Right atrium auricular region (tissue), 2 donors: ENCODE results near the gene MYO1F. TPM values are rescaled to one million over a fixed set of nuclear protein-coding genes. Genes with fewer than 3 reads are reported as not detected.

Experiments
- DNase-seq: peaks from one replicate; pipeline ENCODE4 v3.0.0-alpha.2; 2019; ENCODE audit warnings: low spot score
- H3K27ac ChIP-seq, 2 donors: fragments of 200-600 bp; sonication (generic); 1 replicate in 1 of 2; 2 replicates in 1 of 2; pipeline ENCODE4 v1.5.1; 2016 to 2019
- H3K27me3 ChIP-seq, 2 donors: fragments of 200-600 bp; sonication (generic); one replicate each; pipeline versions ENCODE4 v1.5.1 to v1.6.0; 2017 to 2019
- H3K36me3 ChIP-seq: fragments of 200-600 bp; sonication (generic); one replicate; pipeline ENCODE4 v1.5.1; 2016
- H3K4me1 ChIP-seq, 2 donors: fragments of 200-600 bp; sonication (generic); one replicate each; pipeline versions ENCODE4 v1.5.1 to v1.6.0; 2017 to 2019
- H3K4me3 ChIP-seq, 2 donors: fragments of 200-600 bp; sonication (generic); 1 replicate in 1 of 2; 2 replicates in 1 of 2; pipeline ENCODE4 v1.5.1; 2017 to 2019; ENCODE audit warnings: mild to moderate bottlenecking in 1 of 2, moderate library complexity in 1 of 2
- H3K9me3 ChIP-seq, 2 donors: fragments of 200-600 bp; sonication (generic); one replicate each; pipeline ENCODE4 v1.5.1; 2019
- total RNA-seq, 2 donors: library from RNA; depleted of rRNA; stranded (reverse); fragments of >200 nt; gene quantifications; one replicate each; pipeline ENCODE4 v1.1.0, GENCODE V29; 2016
- TF ChIP-seq, protein P1 (sequence below), 2 donors: fragments of 200-600 bp; sonication (generic); IDR thresholded peaks; one replicate each; pipeline ENCODE4 v1.5.1; 2019; ENCODE audit warnings: antibody characterized with exemption in 2 of 2

MYO1F gene
- total RNA-seq, 2 donors from 2014 or later, result 4.4 to 10.8 TPM

DNA sequence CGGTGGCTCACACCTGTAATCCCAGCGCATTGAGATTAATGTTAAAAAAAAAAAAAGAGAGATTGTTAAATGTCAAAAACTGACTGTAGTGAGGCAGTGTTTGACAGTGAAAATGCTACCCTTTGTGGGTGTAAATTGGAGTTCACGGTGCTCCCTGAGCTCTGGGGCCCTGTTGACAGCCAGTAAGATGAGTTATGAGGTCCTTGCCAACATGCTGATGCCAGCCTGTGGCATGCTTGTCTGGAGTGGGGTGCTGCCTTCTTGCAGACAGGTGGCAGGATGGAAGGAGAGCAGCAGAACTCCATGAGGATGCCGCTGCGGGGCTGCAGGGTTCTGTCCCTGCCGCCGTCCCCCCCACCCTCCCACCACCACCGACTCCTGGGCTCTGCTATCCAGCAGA, 100.7 kb downstream of the MYO1F start:
- H3K36me3 ChIP-seq, result peaks cover 60% of the 10 kb centered on the region
- no peaks in the 10 kb centered on the region for H3K27me3 ChIP-seq
- TF ChIP-seq, protein P1, sequence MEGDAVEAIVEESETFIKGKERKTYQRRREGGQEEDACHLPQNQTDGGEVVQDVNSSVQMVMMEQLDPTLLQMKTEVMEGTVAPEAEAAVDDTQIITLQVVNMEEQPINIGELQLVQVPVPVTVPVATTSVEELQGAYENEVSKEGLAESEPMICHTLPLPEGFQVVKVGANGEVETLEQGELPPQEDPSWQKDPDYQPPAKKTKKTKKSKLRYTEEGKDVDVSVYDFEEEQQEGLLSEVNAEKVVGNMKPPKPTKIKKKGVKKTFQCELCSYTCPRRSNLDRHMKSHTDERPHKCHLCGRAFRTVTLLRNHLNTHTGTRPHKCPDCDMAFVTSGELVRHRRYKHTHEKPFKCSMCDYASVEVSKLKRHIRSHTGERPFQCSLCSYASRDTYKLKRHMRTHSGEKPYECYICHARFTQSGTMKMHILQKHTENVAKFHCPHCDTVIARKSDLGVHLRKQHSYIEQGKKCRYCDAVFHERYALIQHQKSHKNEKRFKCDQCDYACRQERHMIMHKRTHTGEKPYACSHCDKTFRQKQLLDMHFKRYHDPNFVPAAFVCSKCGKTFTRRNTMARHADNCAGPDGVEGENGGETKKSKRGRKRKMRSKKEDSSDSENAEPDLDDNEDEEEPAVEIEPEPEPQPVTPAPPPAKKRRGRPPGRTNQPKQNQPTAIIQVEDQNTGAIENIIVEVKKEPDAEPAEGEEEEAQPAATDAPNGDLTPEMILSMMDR (IDR thresholded peaks at IDR 0.05), result no peak
- no peak for DNase-seq
- H3K27ac ChIP-seq, result no peak overlapping the region
- no peaks in the 10 kb centered on the region for H3K9me3 ChIP-seq
- peaks cover 0 to 47% of the 10 kb centered on the region in 2 donors for H3K4me1 ChIP-seq
- H3K4me3 ChIP-seq, result no peak overlapping the region

DNA sequence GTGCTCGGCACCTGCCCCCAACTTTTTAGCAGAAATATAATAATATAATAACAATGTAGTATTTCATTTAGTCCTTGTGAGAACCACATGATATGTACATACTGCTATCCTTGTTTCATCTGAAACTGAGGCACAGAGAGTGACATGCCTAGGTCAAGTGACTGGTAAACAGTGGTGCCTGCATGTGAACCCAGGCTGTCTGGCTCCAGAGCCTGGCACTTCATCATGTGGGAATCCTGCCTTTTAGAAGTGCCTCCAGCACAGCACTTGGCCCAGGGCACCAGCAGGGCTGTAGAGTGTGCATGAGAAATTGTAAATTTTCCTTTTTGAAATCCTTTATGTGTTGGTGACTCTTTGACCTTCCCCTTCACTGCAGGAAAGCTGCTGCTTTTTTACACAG, 102.2 kb downstream of the MYO1F start:
- Histone ChIP-seq H3K36me3 (peaks cover 67% of the 10 kb centered on the region), H3K4me1 (peaks cover 0 to 34% of the 10 kb centered on the region in 2 donors), H3K4me3 (no peak overlapping the region), H3K27ac (no peak overlapping the region), H3K27me3 (no peaks in the 10 kb centered on the region), H3K9me3 (no peaks in the 10 kb centered on the region)
- no peak for DNase-seq
- TF ChIP-seq, protein P1 (IDR thresholded peaks at IDR 0.05), result no peak

- Histone ChIP-seq H3K27ac (no peak overlapping the region), H3K4me1 (peaks cover 0 to 30% of the 10 kb centered on the region in 2 donors), H3K4me3 (no peak overlapping the region), H3K36me3 (peaks cover 78% of the 10 kb centered on the region), H3K9me3 (no peaks in the 10 kb centered on the region), H3K27me3 (no peaks in the 10 kb centered on the region)
- DNase-seq, result no peak
- TF ChIP-seq, protein P1 (IDR thresholded peaks at IDR 0.05), result no peak
These were observed 103.4 kb downstream of the MYO1F start for GRCh38 chr19:8473648-8474476.

Other genes starting within 250 kb of the MYO1F start
- 10 to 100 TPM; 12.8 to 18.4 TPM for gene KANK3, start 234.2 kb downstream of the MYO1F start, total RNA-seq
- gene ANGPTL4, start 213.3 kb downstream of the MYO1F start, total RNA-seq, result 10 to 100 TPM; 32.6 to 69.1 TPM
- 10 to 100 TPM; 51.0 to 66.0 TPM for gene RAB11B, start 187.1 kb downstream of the MYO1F start, total RNA-seq
- gene MARCHF2, start 164.1 kb downstream of the MYO1F start, total RNA-seq, result 100 to 1,000 TPM; 222 to 270 TPM
- 10 to 100 TPM; 51.0 to 76.5 TPM for gene HNRNPM, start 132.5 kb downstream of the MYO1F start, total RNA-seq
- gene PRAM1, start 74.8 kb downstream of the MYO1F start, total RNA-seq, result under 1 TPM; 0.19 to 0.79 TPM
- 10 to 100 TPM in 1 of 2 donors, 1 to 10 TPM in 1; 8.2 to 13.5 TPM for gene ZNF414, start 63.3 kb downstream of the MYO1F start, total RNA-seq
- 10 to 100 TPM; 13.1 to 14.9 TPM for gene ADAMTS10, start 33.3 kb upstream of the MYO1F start, total RNA-seq
- gene NFILZ, start 53.2 kb upstream of the MYO1F start, total RNA-seq, result not detected
- gene ACTL9, start 121.4 kb upstream of the MYO1F start, total RNA-seq, result not detected
- not detected for gene OR2Z1, start 144.2 kb upstream of the MYO1F start, total RNA-seq